AG04450 (cell line): ENCODE data around the gene CEACAM19. TPM values are rescaled to one million over a fixed set of nuclear protein-coding genes. Genes with fewer than 3 reads are reported as not detected.

Experiments used
- CTCF ChIA-PET: fragments of 300-600, 350-600 bp; formaldehyde crosslinking; extraction: SDS; loops from one replicate; lab custom pipeline; 2022; ENCODE audit warnings: antibody characterized with exemption, inconsistent platforms; lab: Charles Lee
- POLR2A ChIA-PET: fragments of 350-600 bp; formaldehyde crosslinking; extraction: SDS; loops from one replicate; lab custom pipeline; 2021; ENCODE audit warnings: antibody characterized with exemption, inconsistent platforms; lab: Yijun Ruan, JAX
- DNase-seq: peaks from one replicate; pipeline ENCODE4 v3.0.0-alpha.2; 2011; ENCODE audit warnings: low read depth, low spot score
- H3K27ac ChIP-seq: one replicate; pipeline ENCODE4 v1.5.1; 2012; ENCODE audit warnings: low read depth, low read length, control low read depth
- H3K27me3 ChIP-seq: one replicate; pipeline ENCODE4 v1.6.0; 2012; ENCODE audit warnings: low read length; ENCODE audit not compliant: control insufficient read depth, insufficient read depth
- H3K4me3 ChIP-seq: 2 replicates; pipeline ENCODE4 v1.5.1; 2011; ENCODE audit warnings: mild to moderate bottlenecking, low read depth, low read length, control low read depth
- H3K9me3 ChIP-seq: 2 replicates; pipeline ENCODE4 v1.5.1; 2012; ENCODE audit warnings: low read length; ENCODE audit not compliant: control insufficient read depth, insufficient read depth
- CTCF ChIP-seq: IDR thresholded peaks from 2 replicates; pipeline ENCODE4 v1.5.1; 2011; ENCODE audit warnings: low read depth, low read length, control low read depth, inconsistent platforms
- polyA plus RNA-seq: library from polyadenylated mRNA; depleted of rRNA; stranded (reverse); fragments of >200 nt; gene quantifications from 2 replicates; pipeline ENCODE4 v1.2.3, GENCODE V29; 2011

The CEACAM19 gene
- polyA plus RNA-seq, 1 experiment, result 11.3 TPM

GRCh38 chr19:44658069-44658733 is 13.1 kb upstream of the CEACAM19 start:
- H3K27me3 ChIP-seq, result no peaks in the 10 kb centered on the region
- ChIA-PET CTCF (interaction anchor here (1.0 to 7.3 kb wide), 8 partner anchors 9 to 188 kb away, joined by 3 to 95 read pairs (median 10); partner anchors contain the start of genes NECTIN2 and PVR), POLR2A (no interaction called here)
- peak overlapping the region; percentile 4 for H3K27ac ChIP-seq
- no peak for TF ChIP-seq CTCF
- no peak overlapping the region for H3K4me3 ChIP-seq
- no peak for DNase-seq
- H3K9me3 ChIP-seq, result no peaks in the 10 kb centered on the region

- Histone ChIP-seq H3K27ac (no peak overlapping the region), H3K4me3 (no peak overlapping the region), H3K9me3 (no peaks in the 10 kb centered on the region), H3K27me3 (no peaks in the 10 kb centered on the region)
- TF ChIP-seq CTCF, result no peak
- POLR2A ChIA-PET, result no interaction called here
- CTCF ChIA-PET, result interaction anchor here (0.5 to 2.7 kb wide), 3 partner anchors 72 to 184 kb away, joined by 4 to 17 read pairs (median 6); no protein-coding TSS in a partner anchor
- DNase-seq, result no peak
These were observed 11.2 kb upstream of the CEACAM19 start for GRCh38 chr19:44660081-44660480.

GRCh38 chr19:44661205-44661604 is 10.1 kb upstream of the CEACAM19 start:
- Histone ChIP-seq H3K4me3 (no peak overlapping the region), H3K27ac (peak overlapping the region; percentile 1), H3K9me3 (no peaks in the 10 kb centered on the region), H3K27me3 (no peaks in the 10 kb centered on the region)
- TF ChIP-seq CTCF, result no peak
- no peak for DNase-seq
- ChIA-PET CTCF (interaction anchor here (1.0 to 2.7 kb wide), 2 partner anchors 73 to 90 kb away, joined by 3 to 17 read pairs; no protein-coding TSS in a partner anchor), POLR2A (no interaction called here)

- ChIA-PET POLR2A (no interaction called here), CTCF (interaction anchor here (1.0 to 3.1 kb wide), 5 partner anchors 7 to 91 kb away, joined by 3 to 30 read pairs (median 6); no protein-coding TSS in a partner anchor)
- Histone ChIP-seq H3K4me3 (no peak overlapping the region), H3K9me3 (no peaks in the 10 kb centered on the region), H3K27me3 (no peaks in the 10 kb centered on the region), H3K27ac (peak overlapping the region; percentile 11)
- TF ChIP-seq CTCF, result no peak
- no peak for DNase-seq
These were observed 9.4 kb upstream of the CEACAM19 start for GRCh38 chr19:44661904-44662303.
